GM19043 (cell line): ENCODE results near the gene RSPH1.

Source experiments
- ATAC-seq: cut with Tn5 transposase; IDR thresholded peaks from one replicate; pipeline ENCODE4 v1.9.1; 2021; ENCODE audit warnings: low read depth; ENCODE audit not compliant: unreplicated experiment

RSPH1 gene

DNA sequence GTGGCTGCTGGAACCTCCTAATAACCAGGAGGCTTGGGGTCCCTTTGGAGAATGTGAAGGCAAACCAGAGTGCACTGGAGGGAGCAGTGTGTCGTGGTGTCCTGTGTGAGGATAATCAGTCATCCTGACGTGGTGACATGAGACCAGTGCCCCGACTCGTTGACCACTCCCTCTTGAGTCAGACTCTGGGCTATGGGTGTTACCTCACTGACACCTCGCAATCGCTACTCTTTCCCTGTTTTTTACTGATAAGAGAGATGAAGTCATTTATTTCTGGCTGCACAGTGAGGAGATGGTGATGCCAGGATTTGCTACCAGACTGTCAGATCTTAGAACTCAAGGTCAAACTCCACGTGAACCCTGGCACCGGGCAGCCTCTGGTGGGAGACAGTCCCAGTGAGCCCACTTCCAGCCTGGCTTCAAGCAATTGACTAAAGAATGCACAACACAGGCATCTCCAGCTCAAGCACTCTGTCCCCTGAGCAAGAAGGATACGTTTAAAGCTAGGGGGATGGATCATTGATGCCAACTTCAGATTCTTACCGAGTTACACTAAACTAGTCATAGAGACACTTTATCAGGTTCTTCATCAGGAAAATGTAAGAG lies 62.0 kb downstream of the RSPH1 start:
- no peak for ATAC-seq

DNA sequence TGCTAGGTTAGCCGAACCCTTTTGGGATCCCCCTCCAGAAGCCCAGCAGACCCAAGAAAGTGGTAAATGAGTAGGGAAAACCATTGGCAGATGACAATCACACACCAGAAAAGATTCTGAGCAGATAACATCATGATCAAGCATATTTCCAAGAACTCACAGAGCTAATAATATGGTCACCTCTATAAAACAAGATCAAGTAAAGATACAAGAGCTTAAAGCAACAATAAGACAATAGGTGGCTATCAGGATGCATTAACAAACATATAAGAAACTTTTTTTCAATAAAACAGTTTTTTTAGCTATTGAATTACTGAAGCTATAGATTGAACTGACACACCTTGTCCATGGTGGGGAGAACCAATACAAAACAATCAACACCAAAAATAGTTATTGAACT lies 63.3 kb downstream of the RSPH1 start:
- ATAC-seq, result no peak

DNA sequence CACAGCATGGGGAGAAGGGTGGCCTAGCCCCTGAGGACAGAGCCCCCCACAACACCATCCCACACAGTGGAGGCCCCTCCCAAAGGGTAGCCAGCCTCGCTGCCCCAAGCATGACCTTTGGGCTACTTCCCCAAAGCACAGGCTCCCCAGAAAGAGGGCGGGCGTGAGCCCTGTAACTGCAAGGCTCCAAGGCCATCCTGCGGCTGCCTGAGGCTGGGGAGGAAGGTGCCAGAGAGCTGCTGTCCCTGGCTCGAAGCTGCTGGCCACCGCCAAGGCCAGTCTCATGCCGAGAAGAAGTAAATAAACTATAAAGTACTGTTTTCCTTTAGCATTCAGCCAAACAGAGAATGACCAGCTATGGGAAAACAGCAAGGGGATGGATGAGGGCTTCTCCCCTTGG lies 64.8 kb downstream of the RSPH1 start:
- ATAC-seq, result no peak

DNA sequence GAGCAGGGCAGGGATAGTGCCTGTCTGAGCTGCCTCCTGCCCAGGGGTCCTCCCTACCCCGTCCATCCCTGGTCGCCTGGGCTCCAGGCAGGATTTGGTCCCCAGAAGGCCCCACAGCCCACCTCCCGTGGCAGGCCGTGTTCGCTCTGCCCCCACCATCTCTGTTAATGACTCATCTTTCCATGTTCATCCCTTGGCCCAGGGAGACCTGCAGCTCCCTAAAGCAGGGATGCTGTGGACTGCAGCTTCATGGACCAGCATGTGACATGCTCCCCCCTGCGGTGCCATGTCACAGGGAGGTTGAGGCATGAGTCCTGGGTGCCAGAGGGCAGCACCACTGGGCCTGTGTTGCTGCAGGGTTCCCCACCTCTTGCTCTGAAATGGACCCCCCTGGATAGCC lies 65.5 kb downstream of the RSPH1 start:
- no peak for ATAC-seq

DNA sequence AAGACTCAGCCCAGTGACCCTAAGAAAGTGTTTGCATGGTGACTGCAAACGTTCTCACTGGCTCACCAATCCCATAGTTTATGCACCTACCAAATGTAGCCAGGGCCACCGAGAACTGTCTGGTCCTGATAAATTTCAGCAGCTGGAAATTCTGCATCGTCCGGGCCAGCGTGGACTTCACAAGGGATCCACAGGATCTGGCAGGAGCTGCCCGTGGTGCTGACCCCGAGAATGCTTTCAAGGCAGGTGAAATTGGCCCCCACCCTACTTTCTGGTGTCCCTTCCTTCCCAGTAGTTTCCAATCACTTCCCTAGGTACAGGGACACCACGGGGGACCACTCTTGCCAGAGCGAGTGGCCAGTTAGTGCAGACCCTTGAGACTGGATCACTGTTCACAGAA lies 66.2 kb downstream of the RSPH1 start:
- no peak for ATAC-seq

DNA sequence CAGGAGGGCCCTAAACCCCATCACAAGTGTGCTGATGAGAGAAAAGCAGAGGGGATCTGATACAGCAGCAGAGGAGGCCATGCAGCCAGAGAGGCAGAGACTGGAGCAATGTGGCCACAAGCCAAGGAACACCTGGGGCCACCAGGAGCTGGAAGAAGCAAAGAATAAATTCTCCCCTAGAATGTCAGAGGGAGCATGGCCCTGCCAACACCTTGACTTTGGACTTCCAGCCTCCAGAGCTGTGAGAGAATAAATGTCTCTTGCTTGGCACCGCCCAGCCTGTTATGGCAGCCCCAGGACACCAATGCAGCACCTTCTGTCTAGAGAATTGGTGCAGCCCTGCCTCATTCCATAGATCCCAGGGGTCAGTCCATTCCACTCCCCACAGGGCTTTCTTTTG lies 67.0 kb downstream of the RSPH1 start:
- no peak for ATAC-seq

DNA sequence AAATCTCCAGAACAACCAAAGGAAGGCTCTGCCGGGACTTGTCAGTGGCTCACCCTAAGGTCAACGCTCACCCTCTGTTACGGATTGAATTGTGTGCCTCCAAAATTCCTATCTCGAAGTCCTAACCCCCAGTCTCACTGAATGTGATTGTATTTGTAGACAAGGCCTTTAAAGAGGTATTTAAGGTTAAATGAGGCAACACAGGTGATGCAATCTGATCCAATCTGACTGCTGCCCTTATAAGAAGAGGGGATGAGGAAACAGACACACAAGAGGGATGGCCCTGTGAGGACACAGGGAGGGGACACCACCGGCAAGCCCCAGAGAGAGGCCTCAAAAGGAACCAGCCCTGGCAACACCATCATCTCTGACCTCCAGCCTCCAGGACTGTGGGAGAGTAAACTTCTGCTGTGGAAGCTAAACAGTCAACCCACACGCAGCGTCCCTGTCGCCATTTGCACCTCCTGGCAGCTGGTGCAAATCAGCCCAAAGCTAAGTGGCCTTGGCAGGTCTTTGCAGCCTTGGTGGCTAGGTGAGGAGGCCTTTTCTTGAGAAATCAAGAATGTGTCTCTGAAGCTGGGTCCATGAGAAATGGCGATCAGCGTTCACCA lies 68.1 kb downstream of the RSPH1 start:
- ATAC-seq, result no peak

DNA sequence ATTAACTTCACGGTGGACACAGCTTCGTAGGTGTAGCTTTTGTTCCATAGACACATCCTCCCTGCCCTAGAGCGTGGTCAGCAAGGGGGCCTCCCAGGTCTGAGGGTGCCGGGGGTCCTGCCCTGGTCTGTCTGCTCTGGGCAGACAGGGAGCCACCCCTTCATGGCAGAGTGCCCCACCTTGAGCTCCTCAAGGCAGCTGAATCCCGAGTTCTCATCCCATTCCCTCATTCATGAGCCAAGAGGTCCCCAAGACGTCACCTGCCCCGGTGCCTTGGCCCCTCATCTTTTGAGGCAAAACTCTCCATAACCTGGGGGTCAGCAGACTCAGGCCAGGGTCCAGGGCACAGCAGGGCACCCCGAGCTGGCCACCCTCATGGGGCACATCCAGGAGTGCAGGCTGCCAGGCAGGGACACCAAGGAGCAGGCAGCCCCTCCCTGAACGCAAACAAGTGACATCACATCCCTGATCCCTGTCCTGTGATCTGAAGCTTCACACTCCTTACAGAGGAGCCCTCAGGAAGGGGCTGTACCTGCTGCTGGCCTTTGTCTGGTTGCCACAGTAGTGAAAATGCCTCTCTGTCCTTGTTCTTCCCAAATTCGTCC lies 69.0 kb downstream of the RSPH1 start:
- ATAC-seq, result no peak

DNA sequence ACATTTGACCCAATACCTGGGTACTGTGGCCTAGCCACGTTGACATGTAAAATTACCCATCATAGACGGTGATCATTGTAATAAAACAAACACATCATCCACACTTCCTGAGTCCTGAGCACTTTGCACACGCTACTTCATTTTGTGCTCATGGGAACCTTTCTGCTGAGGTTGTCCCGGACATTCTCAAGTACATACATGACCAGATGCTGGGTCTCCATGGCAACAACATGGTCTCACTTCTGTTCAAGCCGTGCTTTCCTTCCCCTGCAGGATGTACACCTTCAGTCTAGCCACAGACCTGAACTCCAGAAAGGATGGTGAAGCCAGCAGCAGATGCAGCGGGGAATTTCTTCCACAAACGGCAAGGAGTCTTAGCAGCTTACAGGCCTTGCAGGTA lies 69.6 kb downstream of the RSPH1 start:
- ATAC-seq, result no peak

DNA sequence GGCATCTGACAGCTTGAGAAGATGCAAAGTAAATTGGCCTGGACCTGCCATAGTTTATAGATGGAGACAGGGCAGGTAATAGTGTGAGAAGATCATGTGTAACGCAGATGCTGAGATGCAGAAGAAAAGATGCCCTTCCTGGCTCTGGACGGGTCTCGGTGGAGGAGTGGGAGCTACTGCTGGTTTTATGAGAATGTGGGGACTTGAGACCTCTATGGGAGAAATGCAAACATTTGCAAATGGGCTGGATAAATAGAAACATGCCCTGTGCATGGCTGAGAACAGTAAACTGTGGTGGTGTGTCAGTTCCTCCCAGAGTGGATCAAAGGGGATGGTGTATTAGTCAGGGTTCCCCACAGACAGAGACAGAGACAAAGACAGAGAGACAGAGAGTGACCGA lies 70.4 kb downstream of the RSPH1 start:
- no peak for ATAC-seq

DNA sequence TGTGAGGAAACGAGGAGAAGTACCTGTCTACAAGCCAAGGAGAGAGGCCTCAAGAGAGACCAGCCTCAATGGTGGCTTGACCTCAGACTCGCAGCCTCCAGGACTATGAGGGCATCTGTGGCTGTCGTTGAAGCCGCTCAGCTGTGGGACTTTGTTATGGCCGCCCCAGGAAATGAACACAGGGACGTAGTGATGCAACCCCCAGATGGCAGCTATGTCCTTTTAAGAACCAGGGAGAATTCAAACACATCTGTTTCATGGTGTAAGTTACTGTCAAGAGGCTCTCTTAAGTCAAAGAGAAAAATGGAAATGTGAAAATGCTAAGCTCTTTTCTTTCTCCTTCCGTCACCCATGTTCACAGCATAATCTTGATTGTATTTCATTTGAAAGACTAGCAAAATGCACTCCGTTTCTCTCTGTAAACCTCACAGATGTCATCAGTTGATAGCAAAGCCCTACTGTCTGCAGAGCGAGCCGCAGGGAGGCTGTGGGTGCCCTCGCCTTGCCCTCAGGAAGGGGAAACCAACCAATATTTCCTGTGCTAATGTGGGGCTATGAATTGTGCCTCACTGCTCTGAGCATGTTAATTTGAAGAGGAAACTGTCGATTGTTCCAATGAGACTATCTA lies 71.0 kb downstream of the RSPH1 start:
- ATAC-seq, result no peak

DNA sequence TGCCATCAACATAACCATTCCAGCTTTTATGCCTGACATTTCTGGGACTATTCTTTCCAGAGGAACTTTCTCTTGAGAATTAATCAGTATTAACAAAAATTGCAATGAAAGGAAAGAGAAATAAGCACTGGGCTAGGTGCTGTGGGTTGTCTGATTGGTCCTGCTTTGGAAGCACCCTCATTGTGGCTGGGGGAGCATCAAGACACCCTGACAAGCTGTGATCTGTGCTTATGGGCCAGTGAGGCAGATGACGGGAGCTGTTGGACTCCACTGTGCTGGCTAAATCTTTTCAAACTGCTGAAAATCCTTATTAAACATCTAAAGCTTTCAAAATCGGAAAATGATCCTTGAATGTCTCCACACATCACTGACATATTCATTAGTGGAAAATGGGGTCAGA lies 72.3 kb downstream of the RSPH1 start:
- no peak for ATAC-seq

DNA sequence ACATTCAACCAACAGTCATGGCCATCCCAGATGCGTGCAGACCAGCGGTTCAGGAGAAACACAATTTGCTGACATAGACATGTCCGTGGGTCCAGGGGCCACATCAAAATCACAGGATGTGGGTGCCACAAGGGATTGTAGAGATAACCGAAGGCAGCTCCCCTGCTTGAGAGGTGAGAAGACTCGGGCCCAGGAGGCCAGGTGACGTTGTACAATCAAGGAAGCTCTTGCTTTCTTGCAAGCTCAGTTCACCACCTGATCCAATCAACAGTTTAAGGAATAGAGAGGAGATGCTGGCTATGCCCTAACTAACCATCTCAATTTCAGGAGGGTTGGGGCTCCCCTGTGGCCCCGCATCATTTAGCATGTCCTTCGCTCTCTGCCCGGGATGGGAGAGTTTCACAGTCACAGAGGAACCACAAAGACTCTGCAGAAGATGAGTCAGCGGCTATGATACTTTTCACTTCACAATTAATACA lies 72.8 kb downstream of the RSPH1 start:
- peak; percentile 53 for ATAC-seq
